K562 (cell line): ENCODE results near the gene PSMB4.

ENCODE experiments used
- MYC ChIP-seq, 2 experiments: fragments of 250-450 bp in 1 of 2; sonication (Bioruptor Pico) in 1 of 2; IDR thresholded peaks; 2 replicates each; pipeline versions ENCODE4 v1.5.1 to v1.6.1; 2012 to 2021; ENCODE audit warnings: low read depth in 2 of 2, borderline replicate concordance in 1 of 2, improper control_type of control experiment in 1 of 2, low read length in 1 of 2, mild to moderate bottlenecking in 1 of 2, moderate library complexity in 1 of 2
- RAD21 ChIP-seq, 2 experiments: fragments of 250-450 bp in 1 of 2; fragments of 450-650 bp in 1 of 2; sonication (Bioruptor Pico) in 1 of 2; formaldehyde crosslinking in 1 of 2; IDR thresholded peaks in 1 of 2; conservative IDR thresholded peaks in 1 of 2; 2 replicates each; pipeline versions ENCODE4 v1.4.0 to v1.8.0; 2020 to 2022; ENCODE audit warnings: mild to moderate bottlenecking in 2 of 2, moderate library complexity in 1 of 2
- SMAD3 ChIP-seq: fragments of 450-650 bp; formaldehyde crosslinking; conservative IDR thresholded peaks from 2 replicates; pipeline ENCODE4 v1.4.0; 2020; ENCODE audit warnings: mild to moderate bottlenecking
- SMARCA4 ChIP-seq: fragments of 450-650 bp; IDR thresholded peaks from 2 replicates; pipeline ENCODE4 v1.6.1; 2016
- YY1 ChIP-seq, 3 experiments: IDR thresholded peaks; 2 replicates each; pipeline ENCODE4 v1.6.1; 2011; ENCODE audit warnings: low read length in 2 of 3, mild to moderate bottlenecking in 2 of 3, moderate library complexity in 2 of 3, borderline replicate concordance in 1 of 3, control low read depth in 1 of 3, low read depth in 1 of 3; ENCODE audit not compliant: insufficient read depth in 3 of 3, insufficient replicate concordance in 2 of 3, control insufficient read depth in 1 of 3, insufficient read length in 1 of 3; ENCODE audit errors: extremely low read depth in 1 of 3
- ZNF143 ChIP-seq: sonication (generic); formaldehyde crosslinking; IDR thresholded peaks from 2 replicates; pipeline ENCODE4 v1.9.0; 2022; ENCODE audit warnings: mild to moderate bottlenecking, missing genetic modification reagents
- ZNF224 ChIP-seq: sonication (generic); formaldehyde crosslinking; IDR thresholded peaks from 2 replicates; pipeline ENCODE4 v1.8.0; 2022; ENCODE audit warnings: mild to moderate bottlenecking, missing genetic modification reagents
- TF ChIP-seq, protein P1 (sequence below): sonication (generic); formaldehyde crosslinking; IDR thresholded peaks from 2 replicates; pipeline ENCODE4 v1.8.0; 2022; ENCODE audit warnings: missing genetic modification reagents, mild to moderate bottlenecking, borderline replicate concordance
- TF ChIP-seq, protein P2 (sequence below), 3 experiments: IDR thresholded peaks in 2 of 3; conservative IDR thresholded peaks in 1 of 3; 2 replicates each; pipeline ENCODE4 v1.5.1; 2011 to 2012; ENCODE audit warnings: low read length in 3 of 3, mild to moderate bottlenecking in 3 of 3, control low read depth in 2 of 3, improper control_type of control experiment in 1 of 3, inconsistent platforms in 1 of 3, low read depth in 1 of 3, mixed read lengths in 1 of 3, moderate library complexity in 1 of 3; ENCODE audit not compliant: insufficient read depth in 2 of 3
- TF ChIP-seq, protein P3 (sequence below): sonication (generic); formaldehyde crosslinking; IDR thresholded peaks from 2 replicates; pipeline ENCODE4 v1.8.0; 2023; ENCODE audit warnings: mild to moderate bottlenecking, missing genetic modification reagents
- TF ChIP-seq, protein P4 (sequence below): sonication (generic); formaldehyde crosslinking; IDR thresholded peaks from 2 replicates; pipeline ENCODE4 v1.8.1; 2023; ENCODE audit warnings: mild to moderate bottlenecking, missing genetic modification reagents

DNA sequence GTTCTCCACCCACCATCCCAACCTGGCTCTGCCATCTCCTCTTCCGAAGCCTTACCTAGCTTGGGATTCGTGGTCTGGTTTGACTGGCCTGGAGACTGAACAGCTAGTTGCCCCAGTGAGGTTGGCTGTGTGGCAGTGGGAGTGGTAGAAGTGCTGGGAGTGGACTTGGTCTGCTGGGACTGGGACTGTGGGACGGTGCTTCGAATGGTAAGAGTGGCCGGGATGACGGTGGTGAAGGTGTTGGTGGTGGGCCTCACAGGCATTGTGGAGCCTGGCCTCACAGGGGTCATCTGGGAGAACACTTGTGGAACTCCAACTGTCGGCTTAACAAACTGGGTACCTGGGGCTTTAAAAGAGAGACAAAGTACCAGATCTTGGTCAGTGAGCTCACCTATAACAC, 28.7 kb downstream of the PSMB4 start:
- TF ChIP-seq YY1 (IDR thresholded peaks at IDR 0.05; ENCODE audit: borderline replicate concordance in 1 of 3, control insufficient read depth in 1 of 3, extremely low read depth in 1 of 3, insufficient read depth in 3 of 3, insufficient read length in 1 of 3, insufficient replicate concordance in 2 of 3, low read depth in 1 of 3, low read length in 2 of 3): no peak
- TF ChIP-seq, protein P1, sequence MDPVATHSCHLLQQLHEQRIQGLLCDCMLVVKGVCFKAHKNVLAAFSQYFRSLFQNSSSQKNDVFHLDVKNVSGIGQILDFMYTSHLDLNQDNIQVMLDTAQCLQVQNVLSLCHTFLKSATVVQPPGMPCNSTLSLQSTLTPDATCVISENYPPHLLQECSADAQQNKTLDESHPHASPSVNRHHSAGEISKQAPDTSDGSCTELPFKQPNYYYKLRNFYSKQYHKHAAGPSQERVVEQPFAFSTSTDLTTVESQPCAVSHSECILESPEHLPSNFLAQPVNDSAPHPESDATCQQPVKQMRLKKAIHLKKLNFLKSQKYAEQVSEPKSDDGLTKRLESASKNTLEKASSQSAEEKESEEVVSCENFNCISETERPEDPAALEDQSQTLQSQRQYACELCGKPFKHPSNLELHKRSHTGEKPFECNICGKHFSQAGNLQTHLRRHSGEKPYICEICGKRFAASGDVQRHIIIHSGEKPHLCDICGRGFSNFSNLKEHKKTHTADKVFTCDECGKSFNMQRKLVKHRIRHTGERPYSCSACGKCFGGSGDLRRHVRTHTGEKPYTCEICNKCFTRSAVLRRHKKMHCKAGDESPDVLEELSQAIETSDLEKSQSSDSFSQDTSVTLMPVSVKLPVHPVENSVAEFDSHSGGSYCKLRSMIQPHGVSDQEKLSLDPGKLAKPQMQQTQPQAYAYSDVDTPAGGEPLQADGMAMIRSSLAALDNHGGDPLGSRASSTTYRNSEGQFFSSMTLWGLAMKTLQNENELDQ (CRISPR knock-in tag): no peak
- no peak for TF ChIP-seq RAD21 (CRISPR knock-in tag; conservative IDR thresholded peaks at IDR 0.05 in 1 of 2, IDR thresholded peaks at IDR 0.05 in 1 of 2)
- TF ChIP-seq, protein P2, sequence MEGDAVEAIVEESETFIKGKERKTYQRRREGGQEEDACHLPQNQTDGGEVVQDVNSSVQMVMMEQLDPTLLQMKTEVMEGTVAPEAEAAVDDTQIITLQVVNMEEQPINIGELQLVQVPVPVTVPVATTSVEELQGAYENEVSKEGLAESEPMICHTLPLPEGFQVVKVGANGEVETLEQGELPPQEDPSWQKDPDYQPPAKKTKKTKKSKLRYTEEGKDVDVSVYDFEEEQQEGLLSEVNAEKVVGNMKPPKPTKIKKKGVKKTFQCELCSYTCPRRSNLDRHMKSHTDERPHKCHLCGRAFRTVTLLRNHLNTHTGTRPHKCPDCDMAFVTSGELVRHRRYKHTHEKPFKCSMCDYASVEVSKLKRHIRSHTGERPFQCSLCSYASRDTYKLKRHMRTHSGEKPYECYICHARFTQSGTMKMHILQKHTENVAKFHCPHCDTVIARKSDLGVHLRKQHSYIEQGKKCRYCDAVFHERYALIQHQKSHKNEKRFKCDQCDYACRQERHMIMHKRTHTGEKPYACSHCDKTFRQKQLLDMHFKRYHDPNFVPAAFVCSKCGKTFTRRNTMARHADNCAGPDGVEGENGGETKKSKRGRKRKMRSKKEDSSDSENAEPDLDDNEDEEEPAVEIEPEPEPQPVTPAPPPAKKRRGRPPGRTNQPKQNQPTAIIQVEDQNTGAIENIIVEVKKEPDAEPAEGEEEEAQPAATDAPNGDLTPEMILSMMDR (IDR thresholded peaks at IDR 0.05 in 2 of 3, conservative IDR thresholded peaks at IDR 0.05 in 1 of 3; ENCODE audit: insufficient read depth in 2 of 3, low read depth in 1 of 3, low read length in 3 of 3): no peak
- TF ChIP-seq, protein P3, sequence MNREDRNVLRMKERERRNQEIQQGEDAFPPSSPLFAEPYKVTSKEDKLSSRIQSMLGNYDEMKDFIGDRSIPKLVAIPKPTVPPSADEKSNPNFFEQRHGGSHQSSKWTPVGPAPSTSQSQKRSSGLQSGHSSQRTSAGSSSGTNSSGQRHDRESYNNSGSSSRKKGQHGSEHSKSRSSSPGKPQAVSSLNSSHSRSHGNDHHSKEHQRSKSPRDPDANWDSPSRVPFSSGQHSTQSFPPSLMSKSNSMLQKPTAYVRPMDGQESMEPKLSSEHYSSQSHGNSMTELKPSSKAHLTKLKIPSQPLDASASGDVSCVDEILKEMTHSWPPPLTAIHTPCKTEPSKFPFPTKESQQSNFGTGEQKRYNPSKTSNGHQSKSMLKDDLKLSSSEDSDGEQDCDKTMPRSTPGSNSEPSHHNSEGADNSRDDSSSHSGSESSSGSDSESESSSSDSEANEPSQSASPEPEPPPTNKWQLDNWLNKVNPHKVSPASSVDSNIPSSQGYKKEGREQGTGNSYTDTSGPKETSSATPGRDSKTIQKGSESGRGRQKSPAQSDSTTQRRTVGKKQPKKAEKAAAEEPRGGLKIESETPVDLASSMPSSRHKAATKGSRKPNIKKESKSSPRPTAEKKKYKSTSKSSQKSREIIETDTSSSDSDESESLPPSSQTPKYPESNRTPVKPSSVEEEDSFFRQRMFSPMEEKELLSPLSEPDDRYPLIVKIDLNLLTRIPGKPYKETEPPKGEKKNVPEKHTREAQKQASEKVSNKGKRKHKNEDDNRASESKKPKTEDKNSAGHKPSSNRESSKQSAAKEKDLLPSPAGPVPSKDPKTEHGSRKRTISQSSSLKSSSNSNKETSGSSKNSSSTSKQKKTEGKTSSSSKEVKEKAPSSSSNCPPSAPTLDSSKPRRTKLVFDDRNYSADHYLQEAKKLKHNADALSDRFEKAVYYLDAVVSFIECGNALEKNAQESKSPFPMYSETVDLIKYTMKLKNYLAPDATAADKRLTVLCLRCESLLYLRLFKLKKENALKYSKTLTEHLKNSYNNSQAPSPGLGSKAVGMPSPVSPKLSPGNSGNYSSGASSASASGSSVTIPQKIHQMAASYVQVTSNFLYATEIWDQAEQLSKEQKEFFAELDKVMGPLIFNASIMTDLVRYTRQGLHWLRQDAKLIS (CRISPR knock-in tag): no peak
- no peak for TF ChIP-seq MYC (IDR thresholded peaks at IDR 0.05; ENCODE audit: low read depth, low read length)
- TF ChIP-seq MYC (CRISPR knock-in tag; IDR thresholded peaks at IDR 0.05; ENCODE audit: borderline replicate concordance, low read depth): no peak
- TF ChIP-seq ZNF224 (CRISPR knock-in tag): no peak
- no peak for TF ChIP-seq SMAD3 (CRISPR knock-in tag)
- TF ChIP-seq SMARCA4: no peak
- TF ChIP-seq, protein P4, sequence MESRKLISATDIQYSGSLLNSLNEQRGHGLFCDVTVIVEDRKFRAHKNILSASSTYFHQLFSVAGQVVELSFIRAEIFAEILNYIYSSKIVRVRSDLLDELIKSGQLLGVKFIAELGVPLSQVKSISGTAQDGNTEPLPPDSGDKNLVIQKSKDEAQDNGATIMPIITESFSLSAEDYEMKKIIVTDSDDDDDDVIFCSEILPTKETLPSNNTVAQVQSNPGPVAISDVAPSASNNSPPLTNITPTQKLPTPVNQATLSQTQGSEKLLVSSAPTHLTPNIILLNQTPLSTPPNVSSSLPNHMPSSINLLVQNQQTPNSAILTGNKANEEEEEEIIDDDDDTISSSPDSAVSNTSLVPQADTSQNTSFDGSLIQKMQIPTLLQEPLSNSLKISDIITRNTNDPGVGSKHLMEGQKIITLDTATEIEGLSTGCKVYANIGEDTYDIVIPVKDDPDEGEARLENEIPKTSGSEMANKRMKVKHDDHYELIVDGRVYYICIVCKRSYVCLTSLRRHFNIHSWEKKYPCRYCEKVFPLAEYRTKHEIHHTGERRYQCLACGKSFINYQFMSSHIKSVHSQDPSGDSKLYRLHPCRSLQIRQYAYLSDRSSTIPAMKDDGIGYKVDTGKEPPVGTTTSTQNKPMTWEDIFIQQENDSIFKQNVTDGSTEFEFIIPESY (CRISPR knock-in tag): no peak
- no peak for TF ChIP-seq ZNF143 (CRISPR knock-in tag)
